ENCODE results near the gene GRIN2A. TPM values are rescaled to one million over a fixed set of nuclear protein-coding genes. Genes with fewer than 3 reads are reported as not detected.

Gene GRIN2A
- total and polyA plus RNA-seq, 2 donors (not counting 3 experiments of a cell fraction or from before 2014, with no cell fraction given): not detected

GRCh38 chr16:10022098-10022497 lies 160.1 kb downstream of the GRIN2A start:
- Histone ChIP-seq H3K4me1 (ENCODE audit: control insufficient read depth, extremely low read depth, insufficient read depth, low read length) (no peaks in the 10 kb centered on the region), H3K27me3 (ENCODE audit: control insufficient read depth in 2 of 2, insufficient read depth in 2 of 2, low read length in 2 of 2) (no peaks in the 10 kb centered on the region), H3K4me3 (replicated peaks in 1 of 3; ENCODE audit: insufficient read depth in 1 of 3, low read depth in 1 of 3, low read length in 3 of 3) (no peak overlapping the region), H3K79me2 (ENCODE audit: control insufficient read depth, insufficient read depth, low read length) (no peaks in the 10 kb centered on the region), H3K9me3 (replicated peaks; ENCODE audit: control insufficient read depth, insufficient read depth, low read length) (peaks cover 4% of the 10 kb centered on the region), H3K4me2 (ENCODE audit: insufficient read depth, low read length) (no peak overlapping the region), H4K20me1 (replicated peaks; ENCODE audit: control insufficient read depth, extremely low read depth, insufficient read depth, low read length) (no peaks in the 10 kb centered on the region), H3K27ac (ENCODE audit: insufficient read depth, low read depth, low read length) (no peak overlapping the region), H2AFZ (ENCODE audit: low read depth, low read length) (no peak overlapping the region), H3K9ac (replicated peaks; ENCODE audit: extremely low read depth, insufficient read depth, low read length) (no peak overlapping the region), H3K9me1 (replicated peaks; ENCODE audit: control insufficient read depth, extremely low read depth, insufficient read depth, low read length) (no peaks in the 10 kb centered on the region), H3K36me3 (ENCODE audit: control insufficient read depth in 2 of 2, extremely low read depth in 1 of 2, insufficient read depth in 2 of 2, low read length in 2 of 2) (no peaks in the 10 kb centered on the region)
- no peak for TF ChIP-seq JUN (IDR thresholded peaks at IDR 0.05; ENCODE audit: borderline replicate concordance, insufficient read depth, insufficient read length, low read depth)
- no peak for TF ChIP-seq MAX (IDR thresholded peaks at IDR 0.05; ENCODE audit: insufficient read depth, insufficient read length)
- no peak for TF ChIP-seq POLR2AphosphoS5 (IDR thresholded peaks at IDR 0.05; ENCODE audit: insufficient read depth, low read depth, low read length)
- no peak for TF ChIP-seq FOS (IDR thresholded peaks at IDR 0.05; ENCODE audit: borderline replicate concordance, insufficient read depth, low read length)
- no peak for TF ChIP-seq GATA2 (IDR thresholded peaks at IDR 0.05; ENCODE audit: insufficient read depth, insufficient read length, low read depth, low read length)
- TF ChIP-seq EZH2 (IDR thresholded peaks at IDR 0.05; ENCODE audit: borderline replicate concordance, low read depth, low read length, severe bottlenecking): no peak
- no peak for TF ChIP-seq CTCF (IDR thresholded peaks at IDR 0.05; ENCODE audit: extremely low read depth in 1 of 2, insufficient read depth in 1 of 2, low read depth in 1 of 2, low read length in 2 of 2)
- no peak for TF ChIP-seq POLR2A (IDR thresholded peaks at IDR 0.05; ENCODE audit: low read depth, low read length)
- no peak for TF ChIP-seq MYC (IDR thresholded peaks at IDR 0.05; ENCODE audit: low read depth, low read length)
- FAIRE-seq (no peak), DNase-seq (ENCODE audit: low read depth, low spot score) (no peak)
- ChIA-PET CTCF (no interaction called here), POLR2A (no interaction called here)
- no TSS peak for BruUV-seq (replicated peaks)
- dilution Hi-C loops (cut with MboI; ENCODE audit: extremely low pct_ligation_motif_present, low sequenced_read_pairs) (no loop called here), intact Hi-C loops (cut with micrococcal nuclease) (no loop called here)
